HG03196 (cell line): ENCODE results near the gene UQCR10.

Experiments used
- ATAC-seq: cut with Tn5 transposase; IDR thresholded peaks from one replicate; pipeline ENCODE4 v1.9.1; 2021; ENCODE audit not compliant: unreplicated experiment

UQCR10 gene

GRCh38 chr22:29767171-29768051, at the start of gene UQCR10:
Gene UQCR10 (plus strand): TSS chr22:29767369. CDS start chr22:29767399, 30 bp downstream.
- ATAC-seq, result peak; percentile 63

DNA sequence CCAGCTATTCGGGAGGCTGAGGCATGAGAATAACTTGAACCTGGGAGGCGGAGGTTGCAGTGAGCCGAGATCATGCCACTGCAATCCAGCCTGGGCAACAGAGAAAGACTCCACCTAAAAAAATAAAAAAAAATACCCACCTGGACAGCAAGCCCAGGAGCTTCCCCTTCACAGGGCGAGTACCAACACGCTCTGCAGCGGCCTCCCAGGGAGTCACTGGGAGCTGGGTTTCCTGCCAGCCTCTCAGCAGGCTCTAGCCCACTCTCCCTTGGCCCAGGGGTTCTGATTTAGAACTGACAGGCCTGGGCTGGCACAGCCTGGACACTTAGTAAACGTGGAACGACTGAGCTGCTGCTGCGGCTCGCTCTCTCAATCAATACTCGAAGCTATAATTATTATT, 49.4 kb upstream of the UQCR10 start:
- ATAC-seq, result no peak

DNA sequence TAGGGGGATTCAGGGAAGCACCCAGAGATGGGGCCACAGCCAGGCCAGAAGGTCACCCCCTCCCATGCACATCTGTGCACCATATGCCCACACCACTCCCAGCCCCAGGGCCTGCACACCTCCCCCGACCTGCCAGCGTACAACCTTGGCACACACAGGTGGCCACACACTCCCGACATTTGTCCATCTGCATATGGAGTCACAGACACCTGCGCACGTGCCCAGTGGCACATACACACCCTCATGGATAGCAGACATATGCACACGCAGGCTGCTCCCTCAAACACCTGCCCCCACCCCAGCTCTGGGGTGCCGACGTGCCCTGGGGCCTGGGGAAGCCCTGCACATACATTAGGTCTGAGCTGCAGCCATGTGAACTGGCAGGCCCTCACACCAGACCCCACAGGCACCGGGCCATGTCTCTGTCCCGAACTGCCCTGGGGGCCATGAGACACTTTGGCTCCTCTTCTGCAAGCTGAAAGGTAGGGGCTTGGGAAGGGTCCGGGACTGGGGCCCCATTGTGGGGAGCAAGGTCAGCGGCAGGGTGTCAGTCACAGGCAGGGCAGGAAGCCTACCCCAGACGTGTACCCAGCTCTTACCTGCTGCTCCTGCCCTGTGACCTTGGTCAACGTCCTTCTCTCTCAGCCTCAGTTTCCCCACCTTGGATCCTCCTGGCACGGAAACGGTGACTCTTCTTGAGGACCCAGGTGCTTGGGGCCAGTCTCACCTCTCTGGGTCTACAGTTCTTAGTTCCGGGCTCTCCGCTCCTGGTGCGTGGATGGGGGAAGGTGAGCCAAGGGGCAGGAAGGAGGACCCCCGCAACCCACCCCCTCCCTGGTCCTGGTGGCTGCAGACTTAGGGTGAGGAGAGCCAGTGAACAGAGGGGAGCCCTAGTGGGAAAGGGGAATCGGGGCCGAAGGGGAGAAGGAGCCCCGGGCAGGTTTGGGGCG, 47.9 kb upstream of the UQCR10 start:
- no peak for ATAC-seq

DNA sequence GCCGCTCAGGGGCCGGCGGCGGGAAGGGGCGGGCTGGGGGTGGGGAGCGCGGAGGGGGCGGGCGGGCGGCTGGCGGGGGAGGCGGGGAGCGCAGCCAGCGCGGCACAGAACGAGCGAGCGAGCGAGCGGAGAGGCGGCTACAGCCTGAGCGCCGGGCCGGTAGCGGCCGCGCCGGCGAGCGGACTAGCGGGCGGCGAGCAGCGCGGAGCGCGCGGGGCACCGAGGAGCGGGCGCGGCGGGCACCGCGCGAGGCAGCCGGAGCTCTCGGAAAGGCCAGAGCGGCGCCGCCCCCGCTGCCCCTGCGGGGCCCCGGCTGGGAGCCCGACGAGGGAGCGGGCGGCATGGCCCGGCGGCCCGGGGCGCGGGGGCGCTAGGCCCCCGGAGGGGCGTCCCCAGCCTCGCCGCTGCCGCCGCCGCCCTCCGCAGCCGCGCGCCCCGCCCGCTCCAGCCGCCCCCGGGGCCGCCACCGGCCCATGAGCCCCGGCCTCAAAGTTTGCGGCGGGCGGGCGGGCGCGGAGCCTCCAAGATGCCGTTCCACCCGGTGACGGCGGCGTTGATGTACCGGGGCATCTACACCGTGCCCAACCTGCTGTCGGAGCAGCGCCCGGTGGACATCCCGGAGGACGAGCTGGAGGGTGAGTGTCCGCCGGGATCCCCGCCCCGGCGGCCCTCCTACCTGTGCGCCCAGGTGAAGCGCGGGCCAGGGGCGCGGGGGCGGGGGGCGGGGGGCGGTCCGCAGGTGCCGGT, 47.1 kb upstream of the UQCR10 start, which contains the start of gene CABP7:
CABP7 (plus strand) TSS at position 105 of the 747 bp plus-strand sequence; CDS start at position 527, 422 bp downstream.
- no peak for ATAC-seq

GRCh38 chr22:29720811-29721323, 46.3 kb upstream of the UQCR10 start:
- ATAC-seq, result no peak

- no peak for ATAC-seq
These were observed 45.0 kb upstream of the UQCR10 start for GRCh38 chr22:29722151-29722550.

DNA sequence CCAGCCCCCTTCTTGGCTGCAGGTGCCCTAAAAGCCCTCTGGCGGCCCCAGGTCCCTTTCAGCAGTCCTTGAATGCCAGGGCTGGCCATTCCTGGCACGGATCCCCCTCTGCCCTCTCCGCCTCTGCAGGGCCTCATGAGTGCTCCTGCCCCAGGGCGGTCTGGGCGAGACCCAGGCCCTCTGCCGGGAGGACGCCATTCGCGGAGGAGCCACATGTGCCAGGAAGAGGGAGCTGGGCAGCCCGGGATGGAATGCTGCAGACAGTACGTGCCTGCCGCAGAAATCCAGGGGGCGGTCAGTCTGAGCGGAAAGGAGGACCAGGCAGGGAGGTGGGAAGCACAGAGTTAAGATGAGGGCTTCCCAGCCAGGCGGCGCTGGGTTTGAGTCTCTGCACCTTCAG, 44.6 kb upstream of the UQCR10 start:
- no peak for ATAC-seq

DNA sequence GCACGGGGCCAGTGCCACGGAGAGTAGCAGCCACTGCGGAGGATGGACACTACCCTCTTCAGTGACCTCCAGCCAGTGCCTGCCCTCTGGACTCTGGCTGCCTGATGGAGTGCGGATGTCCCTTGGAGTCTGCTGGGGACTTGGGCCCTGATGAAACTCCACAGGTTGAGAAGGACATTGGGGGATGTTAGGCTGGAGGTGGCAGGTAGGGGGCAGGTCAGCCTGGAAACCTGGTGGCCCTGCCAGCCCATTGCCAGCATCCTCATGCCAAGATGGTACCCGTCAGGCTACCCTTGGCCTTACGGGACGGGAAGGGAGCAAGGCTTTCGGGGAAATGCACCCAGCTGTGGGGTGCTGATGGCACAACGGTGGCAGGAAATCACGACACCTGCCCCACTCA, 43.4 kb upstream of the UQCR10 start:
- ATAC-seq, result no peak

- no peak for ATAC-seq
These were observed 42.3 kb upstream of the UQCR10 start for GRCh38 chr22:29724843-29725242.

DNA sequence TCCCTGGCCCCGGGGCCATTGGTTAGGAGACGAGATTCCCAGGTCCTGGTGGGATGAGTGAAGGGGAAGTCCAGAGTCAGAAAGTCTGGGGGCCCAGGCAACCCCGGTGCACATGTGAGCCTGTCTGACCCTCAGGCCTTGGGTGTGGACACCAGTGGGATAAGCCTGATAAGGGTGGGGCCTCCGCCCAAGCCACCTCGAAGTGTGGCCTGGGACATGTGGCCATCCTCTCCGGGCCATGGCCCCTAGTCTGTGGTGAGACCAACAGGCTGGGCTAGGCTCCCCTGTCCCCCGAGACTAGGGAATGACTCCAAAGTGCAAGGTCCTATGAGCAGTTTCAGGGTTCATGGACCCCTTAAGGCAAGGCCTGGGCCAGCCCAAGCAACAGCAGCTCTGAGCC, 41.1 kb upstream of the UQCR10 start:
- no peak for ATAC-seq

DNA sequence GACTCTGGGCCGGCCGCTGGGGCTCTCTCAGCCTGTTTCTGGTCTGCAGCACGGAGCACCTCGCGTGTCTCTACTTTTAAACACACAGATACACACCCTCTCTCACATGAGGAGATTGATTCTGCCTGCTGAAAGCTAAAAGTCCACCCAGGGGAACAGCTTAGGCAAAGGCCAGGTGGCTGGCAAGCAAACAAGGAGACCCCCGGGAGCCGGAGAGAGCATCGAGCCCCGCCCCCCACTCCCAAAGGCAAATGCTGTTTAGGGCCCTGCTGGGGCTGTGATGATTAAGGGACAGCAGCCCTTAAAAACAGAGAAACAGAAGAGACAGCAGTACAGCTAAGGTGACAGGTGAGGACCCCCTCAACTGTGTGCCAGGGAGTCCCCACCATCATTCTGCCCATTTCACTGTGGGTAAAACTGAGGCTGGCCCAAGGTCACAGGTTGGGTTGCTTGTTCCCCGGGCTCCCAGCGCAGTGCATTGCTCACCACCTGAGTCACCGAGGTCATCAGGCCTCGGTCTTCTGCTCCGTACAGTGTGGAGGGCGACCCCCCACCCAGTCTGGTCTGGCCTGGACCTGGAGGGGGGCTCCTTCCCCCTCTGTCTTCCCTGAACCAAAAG, 40.5 kb upstream of the UQCR10 start:
- ATAC-seq, result no peak

DNA sequence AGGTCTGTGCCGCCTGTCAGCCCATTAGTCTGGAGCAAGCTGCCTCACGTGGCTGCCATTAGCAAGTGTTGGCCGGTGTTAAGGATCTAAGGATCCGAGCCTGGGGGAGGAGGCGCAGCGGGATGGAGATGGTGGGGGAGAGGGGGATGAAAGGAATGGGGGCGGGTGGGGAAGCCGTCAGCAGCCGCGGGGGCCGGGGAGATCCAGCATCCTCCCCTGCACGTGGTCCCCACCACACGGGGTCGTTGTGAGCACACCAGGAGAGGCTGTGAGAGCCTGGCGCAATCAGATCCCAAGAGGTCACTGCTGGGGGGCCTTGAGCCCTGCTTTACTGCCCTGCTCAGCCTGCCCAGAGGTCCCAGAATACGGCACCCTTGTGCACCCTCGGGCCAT, 40.0 kb upstream of the UQCR10 start:
- no peak for ATAC-seq

DNA sequence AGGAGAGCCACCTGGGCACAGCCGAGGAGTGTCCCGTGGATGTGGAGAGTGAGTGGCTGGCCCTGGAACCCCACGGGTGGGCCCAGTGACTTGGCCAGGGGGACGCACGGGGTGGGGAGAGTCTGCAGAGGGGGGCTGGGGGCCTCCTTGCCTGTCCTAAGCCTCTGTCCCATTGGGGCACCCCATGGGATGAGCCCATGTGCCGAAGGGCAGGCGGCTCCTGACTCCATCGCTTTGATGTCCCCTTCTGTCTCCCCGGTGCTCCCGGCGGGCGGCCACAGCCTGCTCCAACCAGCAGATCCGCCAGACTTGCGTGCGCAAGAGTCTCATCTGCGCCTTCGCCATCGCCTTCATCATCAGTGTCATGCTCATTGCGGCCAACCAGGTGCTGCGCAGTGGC, 38.0 kb upstream of the UQCR10 start:
- no peak for ATAC-seq

GRCh38 chr22:29731058-29731850, 35.9 kb upstream of the UQCR10 start:
- no peak for ATAC-seq

GRCh38 chr22:29732883-29733282, 34.3 kb upstream of the UQCR10 start:
- ATAC-seq, result no peak

DNA sequence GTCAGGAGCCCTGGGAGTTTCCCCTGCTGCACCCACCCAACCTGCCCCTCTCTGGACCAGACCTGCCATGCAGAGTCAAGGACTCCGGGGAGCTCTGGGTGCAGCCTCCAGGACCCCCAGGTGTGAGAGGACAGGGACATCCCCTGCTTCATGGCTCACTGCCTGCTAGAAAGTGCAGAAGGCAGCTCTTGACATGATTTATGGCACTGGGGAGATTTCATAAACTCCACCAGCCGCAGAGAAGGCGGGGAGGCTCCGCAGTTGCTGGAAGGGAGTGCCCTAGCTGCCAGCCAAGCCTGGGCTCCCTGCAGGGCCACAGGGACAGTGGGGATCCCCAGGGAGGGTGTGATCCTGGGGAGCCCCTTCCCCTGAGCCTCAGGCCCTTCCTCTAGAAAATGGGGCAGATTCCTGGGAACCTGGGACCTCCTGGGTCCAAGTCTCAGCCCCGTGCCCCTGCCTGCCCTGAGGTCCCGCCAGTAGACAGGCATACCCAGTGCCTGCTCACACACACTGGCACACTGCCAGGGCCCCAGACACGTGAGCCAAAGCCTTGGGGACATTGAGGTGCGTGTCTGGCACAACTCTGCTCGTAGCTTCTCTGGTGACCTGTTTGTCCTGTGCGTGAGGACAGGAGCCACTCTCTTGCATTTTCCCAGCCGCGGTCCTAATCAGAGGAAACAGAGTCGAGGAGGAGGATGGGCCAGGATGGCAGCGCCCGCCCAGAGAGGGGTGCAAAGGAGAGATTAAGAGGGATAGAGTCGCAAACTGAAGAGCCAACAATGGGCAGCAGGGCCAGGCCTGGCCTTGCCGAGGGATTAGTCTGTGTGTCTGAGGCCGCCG, 33.6 kb upstream of the UQCR10 start:
- ATAC-seq, result no peak

- no peak for ATAC-seq
These were observed 32.8 kb upstream of the UQCR10 start for GRCh38 chr22:29734406-29734805.

DNA sequence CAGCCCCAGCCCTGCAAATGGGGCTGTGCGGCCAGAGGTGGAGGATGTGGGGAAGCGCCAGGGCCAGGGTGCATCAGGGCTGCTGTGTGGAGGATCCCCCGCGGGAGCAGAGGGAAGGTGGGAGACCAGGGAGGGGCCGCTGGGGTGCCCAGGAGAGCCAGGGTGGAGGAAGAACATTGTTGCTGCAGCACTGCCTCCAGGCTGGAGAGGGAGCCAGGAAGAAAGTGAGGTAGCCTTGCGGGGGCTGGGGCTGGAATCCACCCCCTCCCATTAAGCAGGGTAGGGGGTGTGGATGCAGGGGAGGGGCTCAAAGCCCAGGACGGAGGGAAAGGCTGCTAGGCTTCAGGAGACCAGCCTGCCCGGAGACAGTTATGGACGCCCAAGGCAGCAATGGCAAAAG, 32.3 kb upstream of the UQCR10 start:
- ATAC-seq, result no peak

DNA sequence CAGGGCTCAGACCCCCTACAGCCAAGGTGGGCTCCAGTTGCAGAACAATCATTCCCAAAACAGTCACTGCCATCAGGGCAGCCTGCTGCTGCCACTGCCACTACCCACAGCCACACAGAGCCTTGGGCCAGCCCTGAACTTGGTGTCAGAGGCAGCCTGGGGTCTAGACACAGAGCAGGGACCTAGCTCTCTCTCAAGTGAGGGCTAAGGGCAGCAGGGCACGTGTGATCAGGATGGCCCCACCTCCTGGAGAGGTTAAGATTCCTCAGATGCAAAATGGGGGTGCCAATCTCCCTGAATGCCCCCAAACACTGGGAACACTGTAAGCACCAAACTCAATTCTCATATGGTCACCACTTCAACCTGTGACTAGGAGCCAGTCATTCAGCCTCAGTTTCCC, 31.8 kb upstream of the UQCR10 start:
- ATAC-seq, result no peak
